Effector memory CD4-positive, alpha-beta T cell (primary cell): ENCODE measurements around the gene WDR64.

Source experiments
- DNase-seq, 3 donors: peaks; one replicate each; pipeline ENCODE4 v3.0.0-alpha.2; 2020
- H3K27ac ChIP-seq: 2 replicates; pipeline ENCODE4 v1.7.0; 2013; ENCODE audit warnings: mild to moderate bottlenecking, low read length, moderate library complexity; ENCODE audit not compliant: insufficient read depth, poor library complexity, severe bottlenecking
- H3K27me3 ChIP-seq: replicated peaks from 2 replicates; pipeline ENCODE4 v1.7.0; 2013; ENCODE audit warnings: mild to moderate bottlenecking, low read length; ENCODE audit not compliant: insufficient read depth, control insufficient read depth, poor library complexity, severe bottlenecking
- H3K36me3 ChIP-seq: 2 replicates; pipeline ENCODE4 v1.7.0; 2013; ENCODE audit warnings: mild to moderate bottlenecking, low read length, moderate library complexity; ENCODE audit not compliant: control insufficient read depth, insufficient read depth
- H3K4me1 ChIP-seq: 2 replicates; pipeline ENCODE4 v1.7.0; 2013; ENCODE audit warnings: low read length, mild to moderate bottlenecking; ENCODE audit not compliant: control insufficient read depth, insufficient read depth, poor library complexity, severe bottlenecking
- H3K4me3 ChIP-seq: 2 replicates; pipeline ENCODE4 v1.7.0; 2013; ENCODE audit warnings: low read length, low read depth, mild to moderate bottlenecking; ENCODE audit not compliant: insufficient read depth, poor library complexity, severe bottlenecking
- H3K9me3 ChIP-seq: 2 replicates; pipeline ENCODE4 v1.7.0; 2013; ENCODE audit warnings: mild to moderate bottlenecking, low read length, moderate library complexity; ENCODE audit not compliant: control insufficient read depth

The WDR64 gene

GRCh38 chr1:241630476-241630875 lies 21.6 kb upstream of the WDR64 start:
- H3K4me3 ChIP-seq, result no peak overlapping the region
- DNase-seq, result no peak
- no peaks in the 10 kb centered on the region for H3K9me3 ChIP-seq
- H3K27ac ChIP-seq, result no peak overlapping the region
- no peaks in the 10 kb centered on the region for H3K4me1 ChIP-seq
- no peaks in the 10 kb centered on the region for H3K27me3 ChIP-seq
- H3K36me3 ChIP-seq, result no peaks in the 10 kb centered on the region

DNA sequence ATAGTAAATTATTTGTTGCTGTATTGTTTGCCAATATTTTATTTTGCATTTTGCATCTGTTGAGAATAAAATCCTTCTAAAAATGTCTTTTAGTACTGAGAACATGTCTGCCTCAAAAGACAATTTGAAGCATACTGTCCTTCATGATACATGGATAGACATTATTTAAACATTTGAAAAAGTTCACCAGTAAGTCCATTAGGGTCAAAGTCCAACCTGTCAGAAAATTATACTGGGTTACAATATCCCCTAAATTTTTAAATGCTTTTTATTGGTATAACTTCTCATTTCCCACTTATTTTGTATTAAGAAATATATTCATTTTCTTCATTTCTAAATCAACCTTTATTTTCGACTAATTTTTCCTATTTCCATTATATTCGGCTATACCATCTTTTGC lies 21.2 kb upstream of the WDR64 start:
- no peak for DNase-seq
- no peaks in the 10 kb centered on the region for H3K9me3 ChIP-seq
- H3K27ac ChIP-seq, result no peak overlapping the region
- no peaks in the 10 kb centered on the region for H3K27me3 ChIP-seq
- no peak overlapping the region for H3K4me3 ChIP-seq
- no peaks in the 10 kb centered on the region for H3K4me1 ChIP-seq
- H3K36me3 ChIP-seq, result no peaks in the 10 kb centered on the region

- Histone ChIP-seq H3K27ac (no peak overlapping the region), H3K4me1 (no peaks in the 10 kb centered on the region), H3K4me3 (no peak overlapping the region), H3K9me3 (no peaks in the 10 kb centered on the region), H3K36me3 (no peaks in the 10 kb centered on the region), H3K27me3 (no peaks in the 10 kb centered on the region)
- no peak for DNase-seq
These were observed 20.4 kb upstream of the WDR64 start for GRCh38 chr1:241631674-241632073.

GRCh38 chr1:241632987-241633386 lies 19.1 kb upstream of the WDR64 start:
- DNase-seq, result no peak
- Histone ChIP-seq H3K4me1 (no peaks in the 10 kb centered on the region), H3K9me3 (no peaks in the 10 kb centered on the region), H3K36me3 (no peaks in the 10 kb centered on the region), H3K27ac (no peak overlapping the region), H3K4me3 (no peak overlapping the region), H3K27me3 (no peaks in the 10 kb centered on the region)

GRCh38 chr1:241635556-241636152 lies 16.4 kb upstream of the WDR64 start:
- Histone ChIP-seq H3K9me3 (no peaks in the 10 kb centered on the region), H3K27me3 (no peaks in the 10 kb centered on the region), H3K4me3 (no peak overlapping the region), H3K4me1 (peaks cover 3% of the 10 kb centered on the region), H3K27ac (no peak overlapping the region), H3K36me3 (no peaks in the 10 kb centered on the region)
- no peak for DNase-seq

DNA sequence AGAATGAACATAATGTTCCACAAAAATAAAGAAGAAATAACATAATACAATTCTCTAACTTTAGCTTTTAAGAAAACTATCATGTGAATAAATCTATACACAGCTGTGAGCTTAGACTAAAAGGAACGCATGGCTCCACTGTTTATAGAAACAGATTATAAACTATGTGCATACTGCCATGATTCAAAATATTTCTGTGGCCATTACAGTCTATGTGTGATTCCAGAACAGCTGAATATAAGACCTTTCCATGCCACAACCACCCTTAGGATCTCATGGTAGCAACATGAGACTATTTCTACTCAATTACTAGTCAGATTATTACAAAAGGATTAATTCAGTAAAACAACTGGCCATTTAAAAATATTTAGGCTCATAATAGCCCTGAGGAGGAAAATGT lies 15.8 kb upstream of the WDR64 start:
- Histone ChIP-seq H3K27ac (no peak overlapping the region), H3K9me3 (no peaks in the 10 kb centered on the region), H3K4me1 (peaks cover 3% of the 10 kb centered on the region), H3K4me3 (no peak overlapping the region), H3K27me3 (no peaks in the 10 kb centered on the region), H3K36me3 (no peaks in the 10 kb centered on the region)
- no peak for DNase-seq

DNA sequence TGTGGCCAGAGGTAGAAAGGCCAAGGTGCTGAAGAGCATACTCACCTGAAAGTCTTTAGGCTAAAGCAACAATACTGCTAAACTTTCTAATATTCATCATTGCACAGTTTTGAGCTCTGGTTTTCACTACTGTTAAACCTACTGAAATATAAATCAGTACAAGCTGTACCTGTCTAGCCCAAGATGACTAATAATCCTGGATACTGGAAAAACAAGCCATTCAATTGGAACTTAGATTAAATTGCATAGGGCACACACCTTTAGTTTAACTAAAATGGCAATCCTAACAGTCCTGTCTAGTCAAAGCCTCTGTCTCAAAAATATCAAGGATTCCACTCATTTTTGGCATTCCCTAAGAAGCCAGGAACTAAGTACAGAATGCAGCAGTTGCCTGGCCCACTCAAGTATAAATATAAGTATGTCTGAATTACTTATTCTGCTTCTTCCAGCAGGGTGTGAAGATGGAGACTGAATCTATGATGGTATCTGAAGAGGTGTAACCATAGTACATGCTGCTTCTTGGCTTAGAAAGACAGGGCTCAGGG lies 15.0 kb upstream of the WDR64 start:
- Histone ChIP-seq H3K27me3 (no peaks in the 10 kb centered on the region), H3K4me3 (no peak overlapping the region), H3K9me3 (no peaks in the 10 kb centered on the region), H3K27ac (no peak overlapping the region), H3K36me3 (no peaks in the 10 kb centered on the region), H3K4me1 (peaks cover 3% of the 10 kb centered on the region)
- DNase-seq, result no peak

DNA sequence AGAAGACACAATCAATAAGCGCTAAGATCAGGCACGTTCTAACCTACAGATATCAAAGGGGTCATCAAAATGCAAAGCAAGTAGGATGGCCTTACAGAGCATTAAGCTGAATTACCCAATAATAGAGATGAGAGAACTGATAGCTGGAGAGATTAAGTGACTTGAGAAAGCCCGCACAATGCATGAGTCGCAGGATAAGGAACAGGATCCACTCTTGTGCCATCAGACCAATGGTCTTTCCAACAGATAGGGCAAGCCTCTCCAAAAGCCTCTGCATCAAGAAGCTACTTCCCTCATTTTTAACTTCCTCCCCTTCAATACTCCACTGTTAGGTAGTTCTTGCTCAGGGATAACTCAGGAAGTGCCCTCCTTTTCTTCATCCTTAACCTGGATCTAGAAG lies 14.5 kb upstream of the WDR64 start:
- H3K36me3 ChIP-seq, result no peaks in the 10 kb centered on the region
- no peaks in the 10 kb centered on the region for H3K9me3 ChIP-seq
- DNase-seq, result no peak
- H3K4me1 ChIP-seq, result peaks cover 3% of the 10 kb centered on the region
- no peak overlapping the region for H3K27ac ChIP-seq
- no peaks in the 10 kb centered on the region for H3K27me3 ChIP-seq
- no peak overlapping the region for H3K4me3 ChIP-seq

- peaks cover 3% of the 10 kb centered on the region for H3K4me1 ChIP-seq
- H3K27ac ChIP-seq, result no peak overlapping the region
- no peak for DNase-seq
- no peaks in the 10 kb centered on the region for H3K27me3 ChIP-seq
- no peaks in the 10 kb centered on the region for H3K36me3 ChIP-seq
- H3K4me3 ChIP-seq, result no peak overlapping the region
- no peaks in the 10 kb centered on the region for H3K9me3 ChIP-seq
These were observed 13.9 kb upstream of the WDR64 start for GRCh38 chr1:241638099-241638682.

DNA sequence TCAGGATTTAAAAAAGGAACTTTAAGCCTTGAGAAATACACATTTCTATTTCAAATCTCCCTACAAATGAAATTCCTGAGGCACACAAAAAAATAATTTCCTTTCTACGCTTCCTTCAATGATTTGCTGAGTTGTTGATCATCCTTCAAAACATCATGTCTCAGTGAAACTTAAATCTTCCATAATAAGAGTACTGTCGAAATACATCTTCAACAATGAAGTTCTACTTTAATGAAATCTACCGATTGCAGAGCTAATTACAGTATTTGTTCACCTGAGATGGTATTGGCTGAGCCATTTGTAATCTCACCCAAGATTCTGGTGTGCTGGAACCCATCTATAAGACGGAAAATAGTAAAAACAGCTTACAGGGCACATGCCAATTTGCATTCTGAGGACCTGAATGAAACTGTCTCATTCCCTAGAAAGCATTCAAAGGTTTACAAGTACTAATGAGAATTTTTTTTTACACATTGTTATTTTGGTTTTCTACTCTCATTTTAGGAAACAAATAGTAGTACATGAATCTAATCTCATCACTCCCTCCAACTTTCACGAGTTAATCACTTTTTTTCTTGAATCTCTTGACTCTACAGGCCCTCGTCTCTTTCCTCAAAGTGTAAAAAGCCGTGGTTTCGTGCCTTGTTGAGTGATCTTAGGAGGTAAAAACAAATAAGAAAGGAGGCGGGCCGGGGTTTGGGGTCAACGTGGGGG lies 13.0 kb upstream of the WDR64 start:
- no peak for DNase-seq
- peaks cover 3% of the 10 kb centered on the region for H3K4me1 ChIP-seq

More for the DNA sequence above, 13.0 kb upstream of the WDR64 start:
- Histone ChIP-seq H3K36me3 (no peaks in the 10 kb centered on the region), H3K4me3 (peak overlapping the region; percentile 72), H3K9me3 (no peaks in the 10 kb centered on the region), H3K27ac (no peak overlapping the region), H3K27me3 (no peaks in the 10 kb centered on the region)
